Muscle of leg (tissue), 11 donors: ENCODE results near the gene BCL2. TPM values are rescaled to one million over a fixed set of nuclear protein-coding genes. Genes with fewer than 3 reads are reported as not detected.
"Not testable (repeated sequence)": the region's sequence is repeated elsewhere in the genome, so short reads cannot be mapped to it uniquely, and the experiment has no call there.

Experiments
- DNase-seq: peaks from one replicate; pipeline ENCODE4 v3.0.0; 2013
- H3K27ac ChIP-seq: one replicate; pipeline ENCODE4 v1.5.1; 2013; ENCODE audit warnings: mild to moderate bottlenecking, low read length, control low read depth
- H3K27me3 ChIP-seq: one replicate; pipeline ENCODE4 v1.6.1; 2013; ENCODE audit warnings: low read length; ENCODE audit not compliant: control insufficient read depth, insufficient read depth
- H3K36me3 ChIP-seq: one replicate; pipeline ENCODE4 v1.6.1; 2013; ENCODE audit warnings: low read length; ENCODE audit not compliant: control insufficient read depth, insufficient read depth
- H3K4me1 ChIP-seq: one replicate; pipeline ENCODE4 v1.6.1; 2013; ENCODE audit warnings: low read length; ENCODE audit not compliant: control insufficient read depth, insufficient read depth
- H3K4me3 ChIP-seq: one replicate; pipeline ENCODE4 v1.5.1; 2013; ENCODE audit warnings: low read length, control low read depth
- H3K9me3 ChIP-seq: replicated peaks from 2 replicates; pipeline ENCODE4 v1.6.1; 2013; ENCODE audit warnings: low read depth, low read length; ENCODE audit not compliant: control insufficient read depth
- WGBS: methylation state at CpG from one replicate; pipeline ENCODE4 v1.1.5; 2013; ENCODE audit warnings: missing lambda C conversion rate; ENCODE audit not compliant: insufficient coverage; 5-methylcytosine and 5-hydroxymethylcytosine counted together
- polyA plus RNA-seq, 8 donors: library from polyadenylated mRNA; unstranded; fragments of 120-200 nt; gene quantifications; one replicate each; pipeline versions ENCODE4 v1.2.1 to v1.2.3, GENCODE V29; 2013; ENCODE audit warnings: inconsistent platforms in 1 of 8, low replicate concordance in 1 of 8; ENCODE audit not compliant: insufficient read length in 8 of 8, insufficient read depth in 1 of 8
- total RNA-seq: library from RNA; stranded (reverse); fragments of 120-200 nt; gene quantifications from one replicate; pipeline ENCODE4 v1.2.4, GENCODE V29; 2013

BCL2 gene
- total and polyA plus RNA-seq, 9 donors: 13.0 to 22.3 (median 16.5) TPM

DNA sequence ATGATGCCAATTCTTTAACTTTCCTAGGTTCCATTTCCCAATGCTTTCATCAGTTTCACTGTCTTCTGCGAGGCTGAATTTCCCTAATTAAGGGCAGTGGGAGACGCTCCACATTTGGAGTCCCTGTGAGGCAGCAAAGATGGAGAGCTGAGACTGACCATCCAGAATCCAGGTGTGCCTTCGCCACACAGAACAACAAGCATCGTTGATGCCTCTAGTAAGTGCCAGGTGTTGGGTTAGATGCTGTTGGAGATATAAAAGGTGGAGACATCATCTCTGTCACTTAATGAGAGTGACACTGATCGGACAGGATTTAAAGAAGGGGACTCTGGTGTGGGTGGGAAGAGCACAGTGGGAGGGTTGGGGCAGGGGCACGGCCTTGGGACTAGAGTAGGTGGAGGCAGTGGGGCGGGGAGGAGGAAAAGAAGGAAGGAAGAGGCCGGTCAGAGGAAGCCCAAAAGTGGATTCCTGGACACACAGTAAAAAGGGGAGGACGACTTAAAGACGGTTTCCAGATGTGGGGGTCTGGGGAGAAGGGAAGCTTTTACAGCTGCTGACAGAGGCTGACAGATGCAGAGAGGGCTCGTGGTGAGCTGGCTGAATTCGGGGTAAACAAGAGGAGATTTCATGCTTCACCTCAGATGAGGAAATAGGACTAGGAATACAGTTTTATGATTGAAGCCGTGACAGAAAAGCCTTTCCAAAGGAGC is 113.0 kb downstream of the BCL2 start:
- Histone ChIP-seq H3K4me1 (peaks cover 25% of the 10 kb centered on the region), H3K36me3 (no peaks in the 10 kb centered on the region), H3K4me3 (no peak overlapping the region), H3K9me3 (no peaks in the 10 kb centered on the region), H3K27ac (peak overlapping the region; percentile 51), H3K27me3 (no peaks in the 10 kb centered on the region)
- DNase-seq: peak; percentile 29
- WGBS: 48% methylated on average over 11 of the region's 13 CpGs

DNA sequence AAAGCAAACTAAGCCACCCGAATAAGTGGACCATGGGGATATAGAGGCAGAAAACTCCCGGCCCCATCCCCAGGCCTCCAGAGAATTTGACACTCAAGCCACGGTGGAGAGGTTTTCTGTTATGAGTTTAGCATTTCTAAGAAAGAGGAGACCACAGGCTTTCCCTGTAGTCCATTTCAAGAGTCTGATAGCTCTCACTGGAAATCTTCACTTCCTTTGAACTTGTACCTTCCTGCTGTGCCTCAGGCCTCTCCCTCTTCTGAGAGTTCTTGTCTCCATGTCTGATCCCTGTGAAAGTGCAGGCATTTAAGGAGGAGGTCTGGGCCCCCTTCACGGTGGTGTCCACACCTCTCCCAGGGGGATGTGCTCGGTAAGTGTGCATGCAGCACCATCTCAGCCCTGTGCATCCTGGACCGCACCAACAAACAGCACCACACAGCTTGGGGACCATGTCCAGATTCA is 113.7 kb downstream of the BCL2 start:
- no peaks in the 10 kb centered on the region for H3K36me3 ChIP-seq
- H3K9me3 ChIP-seq: no peaks in the 10 kb centered on the region
- no peak overlapping the region for H3K27ac ChIP-seq
- no peaks in the 10 kb centered on the region for H3K27me3 ChIP-seq
- H3K4me1 ChIP-seq: peaks cover 25% of the 10 kb centered on the region
- 70% methylated on average over 3 of the region's 6 CpGs for WGBS
- DNase-seq: no peak
- no peak overlapping the region for H3K4me3 ChIP-seq

DNA sequence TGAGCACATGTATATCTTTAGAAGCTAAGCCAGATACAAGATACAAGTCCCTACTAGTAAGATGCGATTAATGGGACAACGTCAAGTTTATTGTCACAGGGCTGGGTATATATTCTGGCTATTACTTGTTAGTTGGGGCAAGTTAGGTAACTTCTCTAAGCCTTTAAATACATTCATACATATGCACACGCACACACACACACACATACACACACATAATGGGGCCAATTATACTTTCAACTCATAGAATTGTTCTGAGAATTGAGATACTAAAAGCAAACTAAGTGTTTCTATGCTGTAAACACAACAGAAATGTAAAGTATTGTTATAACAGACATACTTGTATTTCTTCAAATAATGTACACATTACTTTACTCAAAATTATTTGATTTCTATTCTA is 116.1 kb downstream of the BCL2 start:
- H3K4me1 ChIP-seq: peaks cover 21% of the 10 kb centered on the region
- no CpG with 5 or more reads among the region's 3 CpGs for WGBS
- H3K4me3 ChIP-seq: no peak overlapping the region
- H3K27ac ChIP-seq: no peak overlapping the region
- no peaks in the 10 kb centered on the region for H3K9me3 ChIP-seq
- DNase-seq: no peak
- H3K36me3 ChIP-seq: no peaks in the 10 kb centered on the region
- no peaks in the 10 kb centered on the region for H3K27me3 ChIP-seq

DNA sequence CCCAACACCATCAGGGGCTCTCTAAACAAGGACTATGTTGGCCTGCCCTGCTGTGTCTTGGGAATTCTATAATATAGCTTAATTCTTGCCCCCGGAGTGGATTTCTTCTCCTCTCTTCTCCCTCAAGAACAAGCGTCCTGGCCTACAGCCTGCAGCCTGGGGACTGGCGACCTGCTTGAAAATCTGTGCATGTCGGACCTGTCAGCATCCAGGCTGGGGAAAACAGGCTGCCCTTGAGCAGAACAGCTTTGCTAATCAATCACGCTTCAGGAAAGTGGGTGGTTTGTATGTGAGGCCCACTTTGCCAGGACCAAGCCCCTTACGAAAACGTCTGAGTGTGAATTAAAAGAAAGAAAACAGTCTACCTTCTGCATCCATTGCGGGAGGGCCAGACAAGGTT is 116.7 kb downstream of the BCL2 start:
- 47% methylated on average over 4 of the region's 8 CpGs for WGBS

DNA sequence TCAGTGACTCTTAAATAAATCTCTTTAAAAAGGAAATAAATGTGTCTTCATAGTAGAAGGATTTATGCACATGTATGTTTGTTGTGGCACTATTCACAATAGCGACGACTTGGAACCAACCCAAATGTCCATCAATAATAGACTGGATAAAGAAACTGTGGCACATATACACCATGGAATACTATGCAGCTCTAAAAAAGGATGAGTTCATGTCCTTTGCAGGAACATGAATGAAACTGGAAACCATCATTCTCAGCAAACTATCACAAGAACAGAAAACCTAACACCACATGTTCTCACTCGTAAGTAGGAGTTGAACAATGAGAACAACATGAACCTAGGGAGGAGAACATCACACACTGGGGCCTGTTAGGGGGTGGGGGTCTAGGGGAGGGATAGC is 118.1 kb downstream of the BCL2 start:
- H3K27me3 ChIP-seq, H3K36me3 ChIP-seq, H3K9me3 ChIP-seq, H3K27ac ChIP-seq, DNase-seq, H3K4me3 ChIP-seq: not testable (repeated sequence)
- no CpG with 5 or more reads among the region's 3 CpGs for WGBS
- peaks cover 12% of the 10 kb centered on the region for H3K4me1 ChIP-seq

More for the DNA sequence above, 116.7 kb downstream of the BCL2 start:
- no peaks in the 10 kb centered on the region for H3K36me3 ChIP-seq
- no peak for DNase-seq
- no peak overlapping the region for H3K27ac ChIP-seq
- no peaks in the 10 kb centered on the region for H3K27me3 ChIP-seq
- H3K4me1 ChIP-seq: peaks cover 18% of the 10 kb centered on the region
- H3K4me3 ChIP-seq: no peak overlapping the region
- H3K9me3 ChIP-seq: no peaks in the 10 kb centered on the region

DNA sequence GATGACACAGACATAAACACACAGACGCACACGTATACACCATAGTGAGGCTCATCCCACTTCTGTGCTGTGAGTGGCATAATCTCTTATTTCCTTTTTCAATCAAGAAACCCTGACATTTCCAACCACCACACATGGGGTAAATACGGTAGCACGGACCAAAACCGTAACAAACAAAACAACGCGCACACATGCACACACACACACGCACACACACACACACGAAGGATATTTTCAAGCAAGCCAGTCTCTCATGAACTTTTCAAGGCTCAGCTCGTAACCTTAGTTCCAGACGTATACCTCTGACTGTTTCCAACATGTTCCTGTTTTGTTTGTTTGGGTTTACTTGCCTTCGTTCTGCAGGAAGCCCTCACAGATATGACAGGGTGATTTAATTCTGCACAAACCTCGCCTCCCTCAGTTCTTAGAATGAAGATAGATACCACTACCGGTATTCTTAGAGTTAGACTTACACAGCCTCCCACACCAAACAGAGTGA is 119.8 kb downstream of the BCL2 start:
- Histone ChIP-seq H3K27ac (no peak overlapping the region), H3K4me1 (peaks cover 7% of the 10 kb centered on the region), H3K4me3 (no peak overlapping the region), H3K9me3 (no peaks in the 10 kb centered on the region), H3K36me3 (no peaks in the 10 kb centered on the region), H3K27me3 (no peaks in the 10 kb centered on the region)
- DNase-seq: no peak
- 70% methylated on average over 4 of the region's 14 CpGs for WGBS

- Histone ChIP-seq H3K4me1 (peaks cover 7% of the 10 kb centered on the region), H3K4me3 (no peak overlapping the region)
- WGBS: 95% methylated on average over 4 of the region's 5 CpGs
Observed at GRCh38 chr18:63198868-63199742, 120.5 kb downstream of the BCL2 start.

DNA sequence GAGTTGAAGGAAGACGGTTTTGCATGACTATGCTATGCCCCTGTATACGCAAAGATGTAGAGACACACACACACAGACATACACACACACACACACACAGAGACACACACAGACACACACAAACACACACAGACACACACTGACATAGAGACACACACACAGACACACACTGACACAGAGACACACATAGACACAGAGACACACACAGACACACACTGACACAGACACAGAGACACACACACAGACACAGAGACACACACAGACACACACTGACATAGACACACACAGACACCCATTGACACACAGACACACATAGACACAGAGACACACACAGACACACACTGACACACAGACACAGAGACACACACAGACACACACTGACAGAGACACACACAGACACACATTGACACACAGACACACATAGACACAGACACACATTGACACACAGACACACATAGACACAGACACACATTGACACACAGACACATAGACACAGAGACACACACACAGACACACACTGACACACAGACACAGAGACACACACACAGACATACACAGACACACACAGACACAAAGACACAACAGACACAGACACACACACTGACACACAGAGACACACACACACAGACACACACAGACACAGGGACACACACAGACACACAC is 121.3 kb downstream of the BCL2 start:
- no peak overlapping the region for H3K27ac ChIP-seq
- no peaks in the 10 kb centered on the region for H3K36me3 ChIP-seq
- H3K9me3 ChIP-seq: no peaks in the 10 kb centered on the region
- peaks cover 7% of the 10 kb centered on the region for H3K4me1 ChIP-seq
- WGBS: no CpG with 5 or more reads among the region's 2 CpGs
- H3K27me3 ChIP-seq: no peaks in the 10 kb centered on the region
- H3K4me3 ChIP-seq: no peak overlapping the region
- DNase-seq: no peak

More at GRCh38 chr18:63198868-63199742, 120.5 kb downstream of the BCL2 start:
- no peak overlapping the region for H3K27ac ChIP-seq
- no peak for DNase-seq
- H3K9me3 ChIP-seq: no peaks in the 10 kb centered on the region
- H3K27me3 ChIP-seq: no peaks in the 10 kb centered on the region
- H3K36me3 ChIP-seq: no peaks in the 10 kb centered on the region

GRCh38 chr18:63197246-63197869 is 122.2 kb downstream of the BCL2 start:
- WGBS: 37% methylated on average over 3 of the region's 8 CpGs
- no peak overlapping the region for H3K27ac ChIP-seq
- no peak overlapping the region for H3K4me3 ChIP-seq

More at GRCh38 chr18:63197246-63197869, 122.2 kb downstream of the BCL2 start:
- Histone ChIP-seq H3K27me3 (no peaks in the 10 kb centered on the region), H3K36me3 (no peaks in the 10 kb centered on the region), H3K4me1 (peaks cover 7% of the 10 kb centered on the region), H3K9me3 (no peaks in the 10 kb centered on the region)
- DNase-seq: peak; percentile 33
